Measurements from ENCODE around the gene MRFAP1L1. TPM values are rescaled to one million over a fixed set of nuclear protein-coding genes. Genes with fewer than 3 reads are reported as not detected.

Gene MRFAP1L1
- total RNA-seq, 4 donors from 2014 or later, result 51.6 to 76.6 (median 59.6) TPM

DNA sequence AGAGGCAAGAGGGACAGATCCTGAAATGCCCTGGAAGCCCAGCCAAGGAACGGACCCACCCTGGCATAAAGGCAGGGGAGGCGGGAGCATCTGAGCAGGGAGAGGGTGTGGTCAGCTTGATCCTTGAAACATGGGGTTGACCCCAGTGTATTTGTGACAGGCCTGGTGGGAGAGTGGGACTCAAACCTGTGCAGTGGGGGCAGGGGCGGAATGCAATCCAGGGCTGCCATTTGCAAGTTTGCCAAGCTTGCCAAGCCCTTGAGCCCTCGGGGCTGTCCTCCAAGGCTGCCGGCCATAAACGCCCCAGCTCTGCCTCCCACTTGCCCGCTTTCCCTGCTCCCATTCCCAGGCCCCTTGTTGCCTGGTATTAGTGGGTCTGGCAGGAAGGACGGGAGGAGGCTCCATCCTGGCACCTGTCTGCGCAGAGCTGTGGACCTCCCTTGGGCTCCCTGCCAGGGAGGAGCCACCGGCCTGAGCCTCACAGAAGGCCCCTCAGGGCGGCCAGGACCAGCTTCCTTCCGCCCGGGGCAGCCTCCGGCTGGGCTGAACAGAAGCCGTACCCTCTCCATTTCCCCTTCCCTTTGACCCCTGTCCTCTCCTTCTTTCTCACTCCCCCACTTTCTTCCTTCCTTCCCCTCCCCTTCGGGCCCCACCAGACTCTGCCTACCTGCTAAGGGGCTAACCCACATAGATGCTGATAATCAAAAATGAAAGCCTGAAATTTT, 15.3 kb downstream of the MRFAP1L1 start:
- Histone ChIP-seq H3K36me3 (peaks cover 0 to 19% (median 0%) of the 10 kb centered on the region in 3 donors), H3K9me3 (no peaks in the 10 kb centered on the region), H3K27me3 (no peaks in the 10 kb centered on the region), H3K4me1 (peaks cover 0 to 36% (median 17%) of the 10 kb centered on the region in 4 donors), H3K4me3 (no peak overlapping the region), H3K27ac (peak overlapping the region in 2 of 4 donors; percentile 12 to 60)
- no peak for TF ChIP-seq POLR2A (IDR thresholded peaks at IDR 0.05)
- TF ChIP-seq, protein P1, sequence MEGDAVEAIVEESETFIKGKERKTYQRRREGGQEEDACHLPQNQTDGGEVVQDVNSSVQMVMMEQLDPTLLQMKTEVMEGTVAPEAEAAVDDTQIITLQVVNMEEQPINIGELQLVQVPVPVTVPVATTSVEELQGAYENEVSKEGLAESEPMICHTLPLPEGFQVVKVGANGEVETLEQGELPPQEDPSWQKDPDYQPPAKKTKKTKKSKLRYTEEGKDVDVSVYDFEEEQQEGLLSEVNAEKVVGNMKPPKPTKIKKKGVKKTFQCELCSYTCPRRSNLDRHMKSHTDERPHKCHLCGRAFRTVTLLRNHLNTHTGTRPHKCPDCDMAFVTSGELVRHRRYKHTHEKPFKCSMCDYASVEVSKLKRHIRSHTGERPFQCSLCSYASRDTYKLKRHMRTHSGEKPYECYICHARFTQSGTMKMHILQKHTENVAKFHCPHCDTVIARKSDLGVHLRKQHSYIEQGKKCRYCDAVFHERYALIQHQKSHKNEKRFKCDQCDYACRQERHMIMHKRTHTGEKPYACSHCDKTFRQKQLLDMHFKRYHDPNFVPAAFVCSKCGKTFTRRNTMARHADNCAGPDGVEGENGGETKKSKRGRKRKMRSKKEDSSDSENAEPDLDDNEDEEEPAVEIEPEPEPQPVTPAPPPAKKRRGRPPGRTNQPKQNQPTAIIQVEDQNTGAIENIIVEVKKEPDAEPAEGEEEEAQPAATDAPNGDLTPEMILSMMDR (IDR thresholded peaks at IDR 0.05), result no peak
- TF ChIP-seq EP300 (IDR thresholded peaks at IDR 0.05), result no peak
- 76 to 83% methylated on average over 16 of the region's 16 CpGs for WGBS, 2 donors
- no peak for DNase-seq (ENCODE audit: low spot score in 2 of 2)

- H3K27ac ChIP-seq, result peak within 1 kb of the TSS in 3 of 4 donors; percentile 13 to 84 (median 60)
- 71 to 73% methylated on average over 29 of the region's 29 CpGs for WGBS, 2 donors
- peaks cover 0 to 14% (median 0%) of the 10 kb centered on the region in 3 donors for H3K36me3 ChIP-seq
- no peaks in the 10 kb centered on the region for H3K27me3 ChIP-seq
- H3K4me1 ChIP-seq, result peaks cover 0 to 45% (median 23%) of the 10 kb centered on the region in 4 donors
- TF ChIP-seq, protein P1 (IDR thresholded peaks at IDR 0.05), result no peak
- no peak for TF ChIP-seq EP300 (IDR thresholded peaks at IDR 0.05)
- TF ChIP-seq POLR2A (IDR thresholded peaks at IDR 0.05), result no peak
- H3K4me3 ChIP-seq, result no peak within 1 kb of the TSS
- no peaks in the 10 kb centered on the region for H3K9me3 ChIP-seq
- DNase-seq (ENCODE audit: low spot score in 2 of 2), result no peak
These were observed 16.2 kb downstream of the MRFAP1L1 start, which contains the start of gene S100P for GRCh38 chr4:6693231-6694176. Gene S100P (plus strand): TSS chr4:6693878. CDS start chr4:6693933, 55 bp downstream.

DNA sequence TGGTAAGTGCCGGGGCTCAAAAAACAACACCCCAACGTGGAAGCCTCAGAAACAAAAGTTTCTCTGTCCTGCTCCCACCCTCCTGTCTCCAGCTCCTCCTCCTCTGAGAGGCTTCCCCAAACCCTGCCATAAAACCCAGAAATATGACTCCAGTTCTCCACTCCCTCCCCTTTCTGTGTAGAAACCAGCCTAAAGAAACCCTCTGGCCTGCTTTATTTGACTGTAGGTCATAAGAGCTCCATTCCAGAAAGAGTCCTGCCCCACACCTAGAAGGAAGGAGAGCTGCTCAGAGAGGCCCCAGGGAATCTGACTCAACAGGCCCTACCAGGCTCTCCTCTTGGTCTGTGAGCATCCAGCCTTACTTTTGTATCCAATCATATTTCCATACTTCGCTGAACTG, 16.9 kb downstream of the MRFAP1L1 start:
- WGBS, 2 donors, result 38 to 49% methylated on average over 3 of the region's 3 CpGs
- H3K27me3 ChIP-seq, result no peaks in the 10 kb centered on the region

GRCh38 chr4:6692379-6692778, 17.3 kb downstream of the MRFAP1L1 start:
- Histone ChIP-seq H3K4me3 (no peak overlapping the region), H3K27ac (peak overlapping the region in 3 of 4 donors; percentile 13 to 84 (median 60)), H3K4me1 (peaks cover 0 to 51% (median 26%) of the 10 kb centered on the region in 4 donors), H3K27me3 (no peaks in the 10 kb centered on the region), H3K9me3 (no peaks in the 10 kb centered on the region), H3K36me3 (peaks cover 0 to 14% (median 0%) of the 10 kb centered on the region in 3 donors)
- DNase-seq (ENCODE audit: low spot score in 2 of 2), result no peak
- 40 to 47% methylated on average over 7 to 8 of the region's 8 CpGs for WGBS, 2 donors
- TF ChIP-seq EP300 (IDR thresholded peaks at IDR 0.05), result no peak
- TF ChIP-seq, protein P1 (IDR thresholded peaks at IDR 0.05), result no peak
- no peak for TF ChIP-seq POLR2A (IDR thresholded peaks at IDR 0.05)

More for the DNA sequence above, 16.9 kb downstream of the MRFAP1L1 start:
- Histone ChIP-seq H3K4me1 (peaks cover 0 to 51% (median 26%) of the 10 kb centered on the region in 4 donors), H3K9me3 (no peaks in the 10 kb centered on the region), H3K4me3 (no peak overlapping the region), H3K36me3 (peaks cover 0 to 14% (median 0%) of the 10 kb centered on the region in 3 donors), H3K27ac (peak overlapping the region in 3 of 4 donors; percentile 13 to 84 (median 60))
- TF ChIP-seq, protein P1 (IDR thresholded peaks at IDR 0.05), result no peak
- TF ChIP-seq EP300 (IDR thresholded peaks at IDR 0.05), result no peak
- TF ChIP-seq POLR2A (IDR thresholded peaks at IDR 0.05), result no peak
- DNase-seq (ENCODE audit: low spot score in 2 of 2), result no peak
